GM21737 (cell line): Measurements from ENCODE around the gene SLC35E2B.

ENCODE experiments used
- ATAC-seq: cut with Tn5 transposase; IDR thresholded peaks from one replicate; pipeline ENCODE4 v1.9.1; 2021; ENCODE audit warnings: mild to moderate bottlenecking, moderate library complexity; ENCODE audit not compliant: unreplicated experiment

The SLC35E2B gene

GRCh38 chr1:1626207-1627141, 66.1 kb downstream of the SLC35E2B start:
- ATAC-seq: no peak

- ATAC-seq: no peak
Measured at GRCh38 chr1:1625824-1626206, 66.8 kb downstream of the SLC35E2B start.

GRCh38 chr1:1625404-1625775, 67.2 kb downstream of the SLC35E2B start:
- no peak for ATAC-seq

- no peak for ATAC-seq
Measured at GRCh38 chr1:1624443-1625403, 67.9 kb downstream of the SLC35E2B start.

GRCh38 chr1:1623631-1624442, 68.8 kb downstream of the SLC35E2B start:
- no peak for ATAC-seq

GRCh38 chr1:1623181-1623630, 69.4 kb downstream of the SLC35E2B start:
- ATAC-seq: no peak

GRCh38 chr1:1622788-1623094, 69.9 kb downstream of the SLC35E2B start:
- no peak for ATAC-seq

GRCh38 chr1:1622010-1622787, 70.4 kb downstream of the SLC35E2B start:
- ATAC-seq: no peak

- no peak for ATAC-seq
Measured at GRCh38 chr1:1621173-1622009, 71.2 kb downstream of the SLC35E2B start.

- ATAC-seq: no peak
Measured at GRCh38 chr1:1620433-1621139, 72.0 kb downstream of the SLC35E2B start.

- no peak for ATAC-seq
Measured at GRCh38 chr1:1619917-1620361, 72.7 kb downstream of the SLC35E2B start.

- no peak for ATAC-seq
Measured at GRCh38 chr1:1618396-1619068, 74.1 kb downstream of the SLC35E2B start.

GRCh38 chr1:1617925-1618324, 74.7 kb downstream of the SLC35E2B start:
- ATAC-seq: no peak

- no peak for ATAC-seq
Measured at GRCh38 chr1:1617516-1617915, 75.1 kb downstream of the SLC35E2B start.

GRCh38 chr1:1616838-1617237, 75.8 kb downstream of the SLC35E2B start:
- ATAC-seq: no peak

- ATAC-seq: peak; percentile 19
Measured at GRCh38 chr1:1616045-1616790, 76.4 kb downstream of the SLC35E2B start.
